ENCODE measurements around the gene MED22.

DNA sequence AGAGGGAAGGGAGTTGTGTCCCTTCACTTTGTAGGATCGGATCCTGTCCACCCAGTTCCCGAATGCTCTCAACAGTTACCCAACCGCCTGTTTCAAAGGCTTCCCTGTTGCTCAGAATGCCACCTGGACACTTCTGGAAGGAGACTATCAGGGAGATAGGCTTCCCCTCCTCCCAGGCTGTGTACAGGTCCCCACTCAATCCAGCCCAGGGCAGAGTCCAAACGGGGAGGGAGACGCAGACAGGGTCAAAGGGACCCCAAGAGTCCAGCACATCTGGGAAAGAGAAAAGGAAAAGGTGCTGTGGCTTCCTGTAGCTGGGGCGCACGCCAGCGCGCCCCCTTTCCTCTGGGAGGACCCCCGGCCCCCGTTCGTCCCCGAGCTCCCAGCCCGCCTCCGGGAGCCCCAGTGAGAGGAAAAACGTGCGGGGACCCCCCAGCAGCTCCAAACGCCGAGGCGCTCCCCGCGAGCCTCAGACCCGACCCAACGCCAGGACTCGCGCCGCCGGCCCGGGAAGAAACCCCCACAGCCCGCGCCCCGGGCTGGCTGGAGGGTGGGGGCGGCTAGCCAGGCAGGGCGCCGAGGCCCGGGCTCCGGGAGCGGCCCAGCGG, 27.3 kb upstream of the MED22 start:
- TF ChIP-seq POLR2A (IDR thresholded peaks at IDR 0.05; ENCODE audit: low read depth, low read length) = no peak
- no peak for TF ChIP-seq PAX5 (IDR thresholded peaks at IDR 0.05; ENCODE audit: insufficient read depth, low read length, severe bottlenecking)
- no peak for TF ChIP-seq TAF1 (IDR thresholded peaks at IDR 0.05; ENCODE audit: low read depth, low read length)

All from GM12891 (cell line).